Measurements from ENCODE around the gene PROZ.
A peak's percentile ranks its signal among the peaks of the same experiment; 100 is the strongest.

PROZ gene

GRCh38 chr13:113208421-113209335 is 50.2 kb downstream of the PROZ start, which contains the start of gene PCID2 (continued):
- TF ChIP-seq PATZ1 (tag by site-specific recombination; IDR thresholded peaks at IDR 0.05) (peak; percentile 95), ZBTB48 (tag by site-specific recombination; IDR thresholded peaks at IDR 0.05) (peak; percentile 71; the same call in 1 of the 2 replicates), ZNF792 (tag by site-specific recombination; IDR thresholded peaks at IDR 0.05) (no peak; the same call in 1 of the 2 replicates), ZFP69B (tag by site-specific recombination; IDR thresholded peaks at IDR 0.05) (peak; percentile 85), ZNF169 (tag by site-specific recombination; IDR thresholded peaks at IDR 0.05) (no peak), ZIC2 (tag by site-specific recombination; IDR thresholded peaks at IDR 0.05) (peak; percentile 72), ZBTB17 (tag by site-specific recombination; IDR thresholded peaks at IDR 0.05) (peak; percentile 84), ZNF391 (tag by site-specific recombination; IDR thresholded peaks at IDR 0.05; ENCODE audit: borderline replicate concordance, low read depth) (peak; percentile 100), ZNF394 (tag by site-specific recombination; IDR thresholded peaks at IDR 0.05; ENCODE audit: borderline replicate concordance) (peak; percentile 88), RBAK (tag by site-specific recombination; IDR thresholded peaks at IDR 0.05) (no peak), KLF1 (tag by site-specific recombination; IDR thresholded peaks at IDR 0.05) (peak; percentile 42), ZBTB26 (tag by site-specific recombination; optimal IDR thresholded peaks at IDR 0.05) (peak; percentile 98), ZNF157 (tag by site-specific recombination; IDR thresholded peaks at IDR 0.05) (no peak), GLI4 (tag by site-specific recombination; IDR thresholded peaks at IDR 0.05) (peak; percentile 93), MZF1 (tag by site-specific recombination; IDR thresholded peaks at IDR 0.05; ENCODE audit: borderline replicate concordance) (no peak), ZEB2 (tag by site-specific recombination; IDR thresholded peaks at IDR 0.05) (peak; percentile 97), KLF9 (tag by site-specific recombination; IDR thresholded peaks at IDR 0.05; ENCODE audit: low read depth) (peak; percentile 75), BCL6B (tag by site-specific recombination; IDR thresholded peaks at IDR 0.05) (0 out of 2 replicates have a peak, but pooled peaks have one; percentile 22), MEIS1 (CRISPR knock-in tag; IDR thresholded peaks at IDR 0.05; ENCODE audit: borderline replicate concordance) (no peak), ZNF585B (tag by site-specific recombination; IDR thresholded peaks at IDR 0.05) (0 out of 2 replicates have a peak, but pooled peaks have one; percentile 29), ZSCAN16 (tag by site-specific recombination; IDR thresholded peaks at IDR 0.05) (no peak), ZNF48 (tag by site-specific recombination; IDR thresholded peaks at IDR 0.05) (no peak), ZNF112 (tag by site-specific recombination; IDR thresholded peaks at IDR 0.05) (no peak), ZNF311 (tag by site-specific recombination; IDR thresholded peaks at IDR 0.05; ENCODE audit: borderline replicate concordance) (no peak), ZBTB11 (tag by site-specific recombination; conservative IDR thresholded peaks at IDR 0.05; ENCODE audit: low read depth) (peak; percentile 99), BCL11B (tag by site-specific recombination; IDR thresholded peaks at IDR 0.05; ENCODE audit: low read depth) (peak; percentile 83; the same call in 1 of the 2 replicates), ZNF747 (tag by site-specific recombination; IDR thresholded peaks at IDR 0.05) (no peak), ZNF560 (tag by site-specific recombination; IDR thresholded peaks at IDR 0.05; ENCODE audit: borderline replicate concordance) (no peak), CTCF (tag by site-specific recombination; IDR thresholded peaks at IDR 0.05) (no peak), ZNF366 (tag by site-specific recombination; conservative IDR thresholded peaks at IDR 0.05) (peak; percentile 19; the same call in 1 of the 2 replicates)
